ENCODE measurements around the gene MYMK. TPM values are rescaled to one million over a fixed set of nuclear protein-coding genes. Genes with fewer than 3 reads are reported as not detected.

The MYMK gene
- total RNA-seq, 4 donors from 2014 or later = not detected

DNA sequence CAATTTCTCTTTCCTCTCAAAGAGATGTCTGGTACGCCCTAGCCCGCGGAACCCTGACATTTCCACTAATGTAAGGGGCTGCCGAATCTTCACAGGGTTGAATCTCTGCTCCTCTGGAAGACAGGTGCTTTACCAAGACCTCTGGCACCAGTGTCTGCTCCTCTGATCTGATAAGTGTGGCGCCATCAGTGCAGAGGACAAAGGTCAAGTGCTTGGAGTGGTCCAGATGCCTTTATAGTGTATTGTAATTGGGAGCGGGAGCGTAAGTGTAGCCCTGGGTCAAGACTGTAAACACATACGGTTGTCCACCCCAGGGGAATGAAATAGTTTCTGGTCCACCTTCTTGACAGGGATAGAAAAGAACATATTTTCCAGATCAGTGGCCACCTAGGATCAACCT is 27.5 kb upstream of the MYMK start:
- no peak for ATAC-seq
- Histone ChIP-seq H3K27me3 (no peaks in the 10 kb centered on the region), H3K9me3 (no peaks in the 10 kb centered on the region), H3K4me1 (no peaks in the 10 kb centered on the region), H3K36me3 (peaks cover 0 to 38% of the 10 kb centered on the region in 2 donors), H3K4me3 (no peak overlapping the region), H3K27ac (no peak overlapping the region)
- no peak for TF ChIP-seq POLR2A (IDR thresholded peaks at IDR 0.05)
- TF ChIP-seq, protein P1, sequence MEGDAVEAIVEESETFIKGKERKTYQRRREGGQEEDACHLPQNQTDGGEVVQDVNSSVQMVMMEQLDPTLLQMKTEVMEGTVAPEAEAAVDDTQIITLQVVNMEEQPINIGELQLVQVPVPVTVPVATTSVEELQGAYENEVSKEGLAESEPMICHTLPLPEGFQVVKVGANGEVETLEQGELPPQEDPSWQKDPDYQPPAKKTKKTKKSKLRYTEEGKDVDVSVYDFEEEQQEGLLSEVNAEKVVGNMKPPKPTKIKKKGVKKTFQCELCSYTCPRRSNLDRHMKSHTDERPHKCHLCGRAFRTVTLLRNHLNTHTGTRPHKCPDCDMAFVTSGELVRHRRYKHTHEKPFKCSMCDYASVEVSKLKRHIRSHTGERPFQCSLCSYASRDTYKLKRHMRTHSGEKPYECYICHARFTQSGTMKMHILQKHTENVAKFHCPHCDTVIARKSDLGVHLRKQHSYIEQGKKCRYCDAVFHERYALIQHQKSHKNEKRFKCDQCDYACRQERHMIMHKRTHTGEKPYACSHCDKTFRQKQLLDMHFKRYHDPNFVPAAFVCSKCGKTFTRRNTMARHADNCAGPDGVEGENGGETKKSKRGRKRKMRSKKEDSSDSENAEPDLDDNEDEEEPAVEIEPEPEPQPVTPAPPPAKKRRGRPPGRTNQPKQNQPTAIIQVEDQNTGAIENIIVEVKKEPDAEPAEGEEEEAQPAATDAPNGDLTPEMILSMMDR (IDR thresholded peaks at IDR 0.05) = no peak
- TF ChIP-seq POLR2AphosphoS5 (IDR thresholded peaks at IDR 0.05) = no peak
- TF ChIP-seq EP300 (IDR thresholded peaks at IDR 0.05) = no peak
- 97% methylated on average over 5 of the region's 8 CpGs; no CpG with 5 or more reads in 1 of the 2 donors for WGBS, 2 donors (ENCODE audit: low coverage in 1 of 2)

DNA sequence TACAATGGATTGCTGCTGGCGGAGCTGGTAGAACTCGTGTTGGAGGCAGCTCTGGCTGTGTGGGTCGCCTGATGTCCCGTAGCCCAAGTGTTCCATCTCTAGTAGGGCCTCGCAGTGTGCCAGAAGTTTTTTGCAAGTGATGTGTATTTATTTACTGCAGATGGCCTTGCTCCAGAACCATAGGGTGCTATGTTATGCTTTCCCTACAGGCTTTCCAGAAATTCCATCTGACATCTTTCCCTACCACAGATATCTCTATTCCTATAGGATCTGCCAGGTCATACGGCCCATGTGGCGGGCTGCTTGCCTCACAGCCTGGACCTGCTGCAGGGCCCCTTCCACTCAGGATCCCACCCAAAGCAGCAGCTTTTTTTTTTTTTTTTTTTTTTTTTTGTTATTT is 26.7 kb upstream of the MYMK start:
- WGBS, 2 donors (ENCODE audit: low coverage in 1 of 2) = 59 to 94% methylated on average over 2 to 3 of the region's 7 CpGs
- ATAC-seq = no peak

GRCh38 chr9:133547116-133547515 is 22.4 kb upstream of the MYMK start:
- no peaks in the 10 kb centered on the region for H3K27me3 ChIP-seq
- H3K4me3 ChIP-seq = no peak overlapping the region
- peaks cover 0 to 30% (median 6%) of the 10 kb centered on the region in 3 donors for H3K4me1 ChIP-seq
- TF ChIP-seq POLR2A (IDR thresholded peaks at IDR 0.05) = no peak
- no peak for TF ChIP-seq POLR2AphosphoS5 (IDR thresholded peaks at IDR 0.05)
- no peak for TF ChIP-seq EP300 (IDR thresholded peaks at IDR 0.05)
- TF ChIP-seq, protein P1 (IDR thresholded peaks at IDR 0.05) = no peak
- no peak overlapping the region for H3K27ac ChIP-seq
- H3K36me3 ChIP-seq = peaks cover 0 to 11% of the 10 kb centered on the region in 2 donors
- no peaks in the 10 kb centered on the region for H3K9me3 ChIP-seq
- 75 to 78% methylated on average over 3 to 6 of the region's 15 CpGs for WGBS, 2 donors (ENCODE audit: low coverage in 1 of 2)
- ATAC-seq = no peak

More for the DNA sequence above, 26.7 kb upstream of the MYMK start:
- no peaks in the 10 kb centered on the region for H3K9me3 ChIP-seq
- H3K27me3 ChIP-seq = no peaks in the 10 kb centered on the region
- TF ChIP-seq EP300 (IDR thresholded peaks at IDR 0.05) = no peak
- no peak for TF ChIP-seq POLR2A (IDR thresholded peaks at IDR 0.05)
- TF ChIP-seq POLR2AphosphoS5 (IDR thresholded peaks at IDR 0.05) = no peak
- TF ChIP-seq, protein P1 (IDR thresholded peaks at IDR 0.05) = no peak
- H3K36me3 ChIP-seq = peaks cover 0 to 38% of the 10 kb centered on the region in 2 donors
- peaks cover 0 to 1% (median under 1%) of the 10 kb centered on the region in 3 donors for H3K4me1 ChIP-seq
- no peak overlapping the region for H3K4me3 ChIP-seq
- no peak overlapping the region for H3K27ac ChIP-seq

DNA sequence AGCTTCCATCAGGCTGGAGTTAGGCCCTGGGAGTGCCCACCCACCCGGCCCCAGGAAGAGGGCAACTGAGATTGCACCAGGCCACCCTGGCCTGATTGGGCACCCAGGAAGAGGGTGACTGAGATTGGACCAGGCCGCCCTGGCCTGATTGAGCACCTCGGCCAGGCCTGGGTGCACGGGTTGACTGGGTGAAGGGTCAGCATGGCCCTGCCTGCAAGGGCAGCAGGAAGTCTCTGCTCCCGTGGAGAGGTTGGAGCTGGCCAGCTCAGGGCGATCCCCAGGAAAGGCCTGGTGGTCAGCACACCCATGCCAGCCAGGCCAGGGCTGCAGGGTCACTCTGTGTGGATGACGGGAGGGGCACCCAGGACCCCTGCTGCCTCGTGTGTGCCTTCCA is 21.5 kb upstream of the MYMK start:
- Histone ChIP-seq H3K27me3 (no peaks in the 10 kb centered on the region), H3K4me3 (no peak overlapping the region), H3K27ac (peak overlapping the region in 1 of 4 donors; percentile 43), H3K36me3 (peaks cover 0 to 13% of the 10 kb centered on the region in 2 donors), H3K4me1 (peaks cover 0 to 30% (median 6%) of the 10 kb centered on the region in 3 donors), H3K9me3 (no peaks in the 10 kb centered on the region)
- no CpG with 5 or more reads among the region's 8 CpGs for WGBS, 2 donors (ENCODE audit: low coverage in 1 of 2)
- no peak for ATAC-seq
- TF ChIP-seq, protein P1 (IDR thresholded peaks at IDR 0.05) = no peak
- TF ChIP-seq EP300 (IDR thresholded peaks at IDR 0.05) = no peak
- TF ChIP-seq POLR2A (IDR thresholded peaks at IDR 0.05) = no peak
- TF ChIP-seq POLR2AphosphoS5 (IDR thresholded peaks at IDR 0.05) = no peak

GRCh38 chr9:133545494-133546286 is 20.9 kb upstream of the MYMK start:
- Histone ChIP-seq H3K27ac (peak overlapping the region in 3 of 4 donors; percentile 43 to 62 (median 62)), H3K4me3 (no peak overlapping the region), H3K4me1 (peaks cover 0 to 30% (median 6%) of the 10 kb centered on the region in 3 donors), H3K36me3 (peaks cover 0 to 19% of the 10 kb centered on the region in 2 donors), H3K27me3 (no peaks in the 10 kb centered on the region), H3K9me3 (no peaks in the 10 kb centered on the region)
- ATAC-seq = peak; percentile 75
- 34 to 58% methylated on average over 7 to 14 of the region's 25 CpGs for WGBS, 2 donors (ENCODE audit: low coverage in 1 of 2)
- TF ChIP-seq POLR2A (IDR thresholded peaks at IDR 0.05) (no peak), POLR2AphosphoS5 (IDR thresholded peaks at IDR 0.05) (no peak), EP300 (IDR thresholded peaks at IDR 0.05) (no peak)
- TF ChIP-seq, protein P1 (IDR thresholded peaks at IDR 0.05) = no peak
